Measurements from ENCODE around the gene UBE2H.

UBE2H gene

GRCh38 chr7:129887865-129888264 lies 64.9 kb downstream of the UBE2H start:
- peaks cover 3% of the 10 kb centered on the region; the same call in 1 of the 2 replicates for H3K4me1 ChIP-seq (ENCODE audit: control insufficient read depth, insufficient read depth, low read length)
- H3K27ac ChIP-seq (ENCODE audit: low read depth, low read length): no peak overlapping the region
- H3K36me3 ChIP-seq (ENCODE audit: control insufficient read depth, insufficient read depth, low read length): peaks cover 11% of the 10 kb centered on the region
- no peak overlapping the region for H3K9ac ChIP-seq (ENCODE audit: low read depth, low read length)
- no peak overlapping the region for H3K4me3 ChIP-seq (ENCODE audit: low read depth, low read length)
- no peaks in the 10 kb centered on the region for H3K9me3 ChIP-seq (ENCODE audit: control insufficient read depth, insufficient read depth, low read length)
- H3K27me3 ChIP-seq (ENCODE audit: control insufficient read depth, insufficient read depth, low read length): no peaks in the 10 kb centered on the region

- H3K9ac ChIP-seq (ENCODE audit: low read depth, low read length): no peak overlapping the region
- no peaks in the 10 kb centered on the region for H3K9me3 ChIP-seq (ENCODE audit: control insufficient read depth, insufficient read depth, low read length)
- H3K27me3 ChIP-seq (ENCODE audit: control insufficient read depth, insufficient read depth, low read length): no peaks in the 10 kb centered on the region
- no peak overlapping the region for H3K27ac ChIP-seq (ENCODE audit: low read depth, low read length)
- H3K4me3 ChIP-seq (ENCODE audit: low read depth, low read length): no peak overlapping the region
- peaks cover 11% of the 10 kb centered on the region for H3K36me3 ChIP-seq (ENCODE audit: control insufficient read depth, insufficient read depth, low read length)
- peaks cover 13% of the 10 kb centered on the region for H3K4me1 ChIP-seq (ENCODE audit: control insufficient read depth, insufficient read depth, low read length)
Observed at GRCh38 chr7:129886818-129887186, 66.0 kb downstream of the UBE2H start.

GRCh38 chr7:129886167-129886817 lies 66.5 kb downstream of the UBE2H start:
- Histone ChIP-seq H3K27me3 (ENCODE audit: control insufficient read depth, insufficient read depth, low read length) (no peaks in the 10 kb centered on the region), H3K4me1 (ENCODE audit: control insufficient read depth, insufficient read depth, low read length) (peaks cover 15% of the 10 kb centered on the region), H3K27ac (ENCODE audit: low read depth, low read length) (no peak overlapping the region), H3K36me3 (ENCODE audit: control insufficient read depth, insufficient read depth, low read length) (peaks cover 11% of the 10 kb centered on the region), H3K9ac (ENCODE audit: low read depth, low read length) (no peak overlapping the region), H3K9me3 (ENCODE audit: control insufficient read depth, insufficient read depth, low read length) (no peaks in the 10 kb centered on the region), H3K4me3 (ENCODE audit: low read depth, low read length) (no peak overlapping the region)

GRCh38 chr7:129884495-129884894 lies 68.3 kb downstream of the UBE2H start:
- Histone ChIP-seq H3K27ac (ENCODE audit: low read depth, low read length) (no peak overlapping the region), H3K9ac (ENCODE audit: low read depth, low read length) (no peak overlapping the region), H3K4me1 (ENCODE audit: control insufficient read depth, insufficient read depth, low read length) (peaks cover 31% of the 10 kb centered on the region), H3K36me3 (ENCODE audit: control insufficient read depth, insufficient read depth, low read length) (peaks cover 11% of the 10 kb centered on the region), H3K27me3 (ENCODE audit: control insufficient read depth, insufficient read depth, low read length) (no peaks in the 10 kb centered on the region), H3K9me3 (ENCODE audit: control insufficient read depth, insufficient read depth, low read length) (no peaks in the 10 kb centered on the region), H3K4me3 (ENCODE audit: low read depth, low read length) (no peak overlapping the region)

- no peak overlapping the region for H3K9ac ChIP-seq (ENCODE audit: low read depth, low read length)
- H3K4me3 ChIP-seq (ENCODE audit: low read depth, low read length): no peak overlapping the region
- no peaks in the 10 kb centered on the region for H3K27me3 ChIP-seq (ENCODE audit: control insufficient read depth, insufficient read depth, low read length)
- H3K27ac ChIP-seq (ENCODE audit: low read depth, low read length): no peak overlapping the region
- peaks cover 39% of the 10 kb centered on the region for H3K4me1 ChIP-seq (ENCODE audit: control insufficient read depth, insufficient read depth, low read length)
- no peaks in the 10 kb centered on the region for H3K9me3 ChIP-seq (ENCODE audit: control insufficient read depth, insufficient read depth, low read length)
- H3K36me3 ChIP-seq (ENCODE audit: control insufficient read depth, insufficient read depth, low read length): peaks cover 17% of the 10 kb centered on the region
Observed at GRCh38 chr7:129883151-129883550, 69.6 kb downstream of the UBE2H start.

- Histone ChIP-seq H3K4me1 (ENCODE audit: control insufficient read depth, insufficient read depth, low read length) (peaks cover 45% of the 10 kb centered on the region), H3K9ac (ENCODE audit: low read depth, low read length) (no peak overlapping the region), H3K4me3 (ENCODE audit: low read depth, low read length) (no peak overlapping the region), H3K27ac (ENCODE audit: low read depth, low read length) (no peak overlapping the region), H3K9me3 (ENCODE audit: control insufficient read depth, insufficient read depth, low read length) (no peaks in the 10 kb centered on the region), H3K36me3 (ENCODE audit: control insufficient read depth, insufficient read depth, low read length) (peaks cover 22% of the 10 kb centered on the region), H3K27me3 (ENCODE audit: control insufficient read depth, insufficient read depth, low read length) (no peaks in the 10 kb centered on the region)
Observed at GRCh38 chr7:129882531-129882930, 70.2 kb downstream of the UBE2H start.

- peaks cover 47% of the 10 kb centered on the region for H3K4me1 ChIP-seq (ENCODE audit: control insufficient read depth, insufficient read depth, low read length)
- H3K27me3 ChIP-seq (ENCODE audit: control insufficient read depth, insufficient read depth, low read length): no peaks in the 10 kb centered on the region
- H3K27ac ChIP-seq (ENCODE audit: low read depth, low read length): no peak overlapping the region
- H3K36me3 ChIP-seq (ENCODE audit: control insufficient read depth, insufficient read depth, low read length): peaks cover 24% of the 10 kb centered on the region
- no peak overlapping the region for H3K9ac ChIP-seq (ENCODE audit: low read depth, low read length)
- H3K4me3 ChIP-seq (ENCODE audit: low read depth, low read length): no peak overlapping the region
- no peaks in the 10 kb centered on the region for H3K9me3 ChIP-seq (ENCODE audit: control insufficient read depth, insufficient read depth, low read length)
Observed at GRCh38 chr7:129877146-129877792, 75.5 kb downstream of the UBE2H start.

- H3K36me3 ChIP-seq (ENCODE audit: control insufficient read depth, insufficient read depth, low read length): peaks cover 24% of the 10 kb centered on the region
- no peak overlapping the region for H3K27ac ChIP-seq (ENCODE audit: low read depth, low read length)
- H3K4me3 ChIP-seq (ENCODE audit: low read depth, low read length): no peak overlapping the region
- H3K9ac ChIP-seq (ENCODE audit: low read depth, low read length): no peak overlapping the region
- H3K27me3 ChIP-seq (ENCODE audit: control insufficient read depth, insufficient read depth, low read length): no peaks in the 10 kb centered on the region
- no peaks in the 10 kb centered on the region for H3K9me3 ChIP-seq (ENCODE audit: control insufficient read depth, insufficient read depth, low read length)
- peaks cover 37% of the 10 kb centered on the region for H3K4me1 ChIP-seq (ENCODE audit: control insufficient read depth, insufficient read depth, low read length)
Observed at GRCh38 chr7:129875745-129876411, 76.9 kb downstream of the UBE2H start.

GRCh38 chr7:129875160-129875559 lies 77.6 kb downstream of the UBE2H start:
- Histone ChIP-seq H3K36me3 (ENCODE audit: control insufficient read depth, insufficient read depth, low read length) (peaks cover 24% of the 10 kb centered on the region), H3K9ac (ENCODE audit: low read depth, low read length) (no peak overlapping the region), H3K27me3 (ENCODE audit: control insufficient read depth, insufficient read depth, low read length) (no peaks in the 10 kb centered on the region), H3K4me3 (ENCODE audit: low read depth, low read length) (no peak overlapping the region), H3K4me1 (ENCODE audit: control insufficient read depth, insufficient read depth, low read length) (peaks cover 30% of the 10 kb centered on the region), H3K9me3 (ENCODE audit: control insufficient read depth, insufficient read depth, low read length) (no peaks in the 10 kb centered on the region), H3K27ac (ENCODE audit: low read depth, low read length) (no peak overlapping the region)

- Histone ChIP-seq H3K9ac (ENCODE audit: low read depth, low read length) (no peak overlapping the region), H3K36me3 (ENCODE audit: control insufficient read depth, insufficient read depth, low read length) (peaks cover 24% of the 10 kb centered on the region), H3K4me3 (ENCODE audit: low read depth, low read length) (no peak overlapping the region), H3K27ac (ENCODE audit: low read depth, low read length) (no peak overlapping the region), H3K9me3 (ENCODE audit: control insufficient read depth, insufficient read depth, low read length) (no peaks in the 10 kb centered on the region), H3K4me1 (ENCODE audit: control insufficient read depth, insufficient read depth, low read length) (peaks cover 27% of the 10 kb centered on the region), H3K27me3 (ENCODE audit: control insufficient read depth, insufficient read depth, low read length) (no peaks in the 10 kb centered on the region)
Observed at GRCh38 chr7:129874722-129875121, 78.0 kb downstream of the UBE2H start.

- Histone ChIP-seq H3K9ac (ENCODE audit: low read depth, low read length) (no peak overlapping the region), H3K4me1 (ENCODE audit: control insufficient read depth, insufficient read depth, low read length) (peaks cover 5% of the 10 kb centered on the region; the same call in 1 of the 2 replicates), H3K9me3 (ENCODE audit: control insufficient read depth, insufficient read depth, low read length) (no peaks in the 10 kb centered on the region), H3K4me3 (ENCODE audit: low read depth, low read length) (no peak overlapping the region), H3K27me3 (ENCODE audit: control insufficient read depth, insufficient read depth, low read length) (no peaks in the 10 kb centered on the region), H3K27ac (ENCODE audit: low read depth, low read length) (no peak overlapping the region), H3K36me3 (ENCODE audit: control insufficient read depth, insufficient read depth, low read length) (peaks cover 8% of the 10 kb centered on the region)
Observed at GRCh38 chr7:129872054-129872453, 80.7 kb downstream of the UBE2H start.
